ENCODE measurements around the gene CEP55. TPM values are rescaled to one million over a fixed set of nuclear protein-coding genes. Genes with fewer than 3 reads are reported as not detected.

CEP55 gene
- total RNA-seq, 1 donor from 2014 or later = 3.2 TPM

DNA sequence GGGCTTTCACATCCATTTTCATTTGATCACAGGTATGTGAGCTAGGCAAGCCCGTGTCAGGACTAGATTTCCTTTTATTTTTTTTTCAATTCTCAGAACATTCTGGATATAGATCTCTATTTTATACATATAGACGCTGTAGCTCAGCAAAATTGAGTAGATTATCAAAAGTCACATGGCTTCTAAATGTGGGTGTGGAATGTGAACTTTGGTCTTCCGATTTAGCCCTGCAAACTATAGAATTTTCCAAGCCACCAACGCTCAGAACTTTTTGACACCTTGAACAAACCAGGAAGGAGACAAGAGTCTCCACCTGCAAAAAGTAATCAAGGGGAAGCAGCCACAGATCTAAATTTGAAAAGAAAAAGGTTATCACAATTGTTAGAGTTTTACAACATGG, 54.2 kb downstream of the CEP55 start:
- no peaks in the 10 kb centered on the region for H3K4me1 ChIP-seq
- TF ChIP-seq POLR2A (IDR thresholded peaks at IDR 0.05) (no peak), CTCF (IDR thresholded peaks at IDR 0.05) (no peak), POLR2AphosphoS5 (IDR thresholded peaks at IDR 0.05; ENCODE audit: insufficient read depth in 1 of 2, low read depth in 1 of 2) (no peak)
- no peaks in the 10 kb centered on the region for H3K9me3 ChIP-seq
- H3K4me3 ChIP-seq = no peak overlapping the region
- no peaks in the 10 kb centered on the region for H3K36me3 ChIP-seq
- H3K27me3 ChIP-seq = no peaks in the 10 kb centered on the region
- intact Hi-C loops (cut with DNase I) = no loop called here
- no peak for DNase-seq (ENCODE audit: extremely low spot score in 2 of 2)
- no peak overlapping the region for H3K27ac ChIP-seq

DNA sequence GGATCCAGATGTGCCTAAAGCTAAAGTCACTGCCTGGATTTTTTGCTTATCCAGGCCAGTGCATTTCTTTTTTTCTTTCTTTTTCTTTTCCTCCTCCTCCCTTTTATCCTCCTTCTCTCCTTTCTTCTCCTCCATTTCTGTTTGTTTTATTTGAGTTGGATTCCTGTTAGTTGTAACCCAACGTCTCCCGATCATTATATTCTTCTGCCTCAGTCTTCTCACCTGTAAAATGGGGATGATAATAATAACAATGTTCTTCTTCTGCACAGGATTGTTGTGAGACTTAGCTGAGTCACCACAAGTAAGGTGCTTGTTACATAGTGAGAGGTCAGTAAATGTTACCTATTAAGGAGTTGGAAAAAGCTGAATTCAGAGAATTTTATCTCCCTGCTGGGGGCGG, 56.4 kb downstream of the CEP55 start:
- Histone ChIP-seq H3K4me1 (no peaks in the 10 kb centered on the region), H3K4me3 (no peak overlapping the region), H3K9me3 (no peaks in the 10 kb centered on the region), H3K27me3 (no peaks in the 10 kb centered on the region), H3K36me3 (no peaks in the 10 kb centered on the region), H3K27ac (no peak overlapping the region)
- DNase-seq (ENCODE audit: extremely low spot score in 2 of 2) = no peak
- TF ChIP-seq POLR2AphosphoS5 (IDR thresholded peaks at IDR 0.05; ENCODE audit: insufficient read depth in 1 of 2, low read depth in 1 of 2) (no peak), POLR2A (IDR thresholded peaks at IDR 0.05) (no peak), CTCF (IDR thresholded peaks at IDR 0.05) (no peak)
- intact Hi-C loops (cut with DNase I) = no loop called here

GRCh38 chr10:93553482-93554315, 57.3 kb downstream of the CEP55 start:
- no peaks in the 10 kb centered on the region for H3K9me3 ChIP-seq
- no peak for TF ChIP-seq CTCF (IDR thresholded peaks at IDR 0.05)
- no peak for TF ChIP-seq POLR2AphosphoS5 (IDR thresholded peaks at IDR 0.05; ENCODE audit: insufficient read depth in 1 of 2, low read depth in 1 of 2)
- TF ChIP-seq POLR2A (IDR thresholded peaks at IDR 0.05) = no peak
- no peaks in the 10 kb centered on the region for H3K27me3 ChIP-seq
- no peak for DNase-seq (ENCODE audit: extremely low spot score in 2 of 2)
- no peak overlapping the region for H3K27ac ChIP-seq
- H3K4me3 ChIP-seq = no peak overlapping the region
- intact Hi-C loops (cut with DNase I) = no loop called here
- H3K4me1 ChIP-seq = no peaks in the 10 kb centered on the region
- no peaks in the 10 kb centered on the region for H3K36me3 ChIP-seq

- intact Hi-C loops (cut with DNase I) = no loop called here
- Histone ChIP-seq H3K4me3 (no peak overlapping the region), H3K27ac (no peak overlapping the region), H3K4me1 (no peaks in the 10 kb centered on the region), H3K27me3 (no peaks in the 10 kb centered on the region), H3K9me3 (no peaks in the 10 kb centered on the region), H3K36me3 (no peaks in the 10 kb centered on the region)
- TF ChIP-seq POLR2A (IDR thresholded peaks at IDR 0.05) (no peak), POLR2AphosphoS5 (IDR thresholded peaks at IDR 0.05; ENCODE audit: insufficient read depth in 1 of 2, low read depth in 1 of 2) (no peak), CTCF (IDR thresholded peaks at IDR 0.05) (no peak)
- DNase-seq (ENCODE audit: extremely low spot score in 2 of 2) = no peak
These were observed 57.9 kb downstream of the CEP55 start for GRCh38 chr10:93554316-93554663.

DNA sequence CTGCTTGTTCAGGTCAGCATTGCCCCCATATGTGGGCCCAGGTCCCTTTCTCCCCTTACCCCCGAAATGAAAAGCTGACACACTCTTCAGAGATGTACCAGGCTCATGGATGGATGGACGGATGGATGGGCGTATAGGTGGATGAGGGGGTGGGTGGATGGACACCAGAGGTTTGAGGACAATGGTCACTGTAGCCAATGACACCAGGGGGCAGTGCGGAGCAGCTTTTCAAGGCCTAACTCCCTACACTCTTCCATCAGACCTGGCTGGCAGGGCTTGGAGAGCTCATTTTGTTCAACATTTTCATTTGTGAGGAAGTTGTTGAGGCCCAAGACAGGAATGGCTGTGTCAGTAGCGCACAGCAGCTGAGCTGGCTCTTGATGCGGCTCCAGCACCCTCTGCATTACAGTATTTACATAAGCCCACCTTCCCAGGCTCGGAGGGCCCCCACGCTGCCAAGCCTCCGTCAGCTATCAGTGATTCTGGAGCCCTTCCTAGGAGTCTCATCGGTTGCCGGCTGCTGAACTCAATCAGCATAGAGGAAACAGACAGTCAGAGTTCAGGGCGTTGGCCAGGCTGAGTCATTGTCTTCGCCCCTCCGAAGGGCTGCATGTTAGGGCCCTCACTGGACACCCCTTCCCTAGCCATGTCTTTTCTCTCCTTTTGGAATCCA, 58.5 kb downstream of the CEP55 start:
- no peaks in the 10 kb centered on the region for H3K4me1 ChIP-seq

More for the DNA sequence above, 58.5 kb downstream of the CEP55 start:
- H3K27me3 ChIP-seq = no peaks in the 10 kb centered on the region
- TF ChIP-seq POLR2A (IDR thresholded peaks at IDR 0.05) = no peak
- TF ChIP-seq CTCF (IDR thresholded peaks at IDR 0.05) = peak; percentile 5 to 30 (median 29)
- TF ChIP-seq POLR2AphosphoS5 (IDR thresholded peaks at IDR 0.05; ENCODE audit: insufficient read depth in 1 of 2, low read depth in 1 of 2) = no peak
- no peak overlapping the region for H3K27ac ChIP-seq
- no peaks in the 10 kb centered on the region for H3K36me3 ChIP-seq
- no peak for DNase-seq (ENCODE audit: extremely low spot score in 2 of 2)
- H3K9me3 ChIP-seq = no peaks in the 10 kb centered on the region
- no peak overlapping the region for H3K4me3 ChIP-seq
- intact Hi-C loops (cut with DNase I) = no loop called here

Measured in vagina (tissue), 2 donors.